SU-DHL-6 (cell line): Measurements from ENCODE around the gene BOD1L1.

Experiments
- H2AFZ ChIP-seq: fragments of 200-600 bp; sonication (generic); 2 replicates; pipeline ENCODE4 v1.6.1; 2014; ENCODE audit warnings: low read depth, mild to moderate bottlenecking, moderate library complexity, mixed read lengths, antibody characterized with exemption, low read length; ENCODE audit not compliant: severe bottlenecking
- H3F3A ChIP-seq: fragments of 200-600 bp; shearing (Covaris generic); 2 replicates; pipeline ENCODE4 v1.6.0; 2016; ENCODE audit warnings: antibody characterized with exemption, mild to moderate bottlenecking; ENCODE audit not compliant: insufficient read depth
- H3K27ac ChIP-seq: fragments of 200-600 bp; sonication (generic); 2 replicates; pipeline ENCODE4 v1.5.1; 2016; ENCODE audit warnings: low read depth, mild to moderate bottlenecking, low read length, moderate library complexity, mixed read lengths
- H3K27me3 ChIP-seq: fragments of 200-600 bp; sonication (generic), shearing (Covaris generic); 2 replicates; pipeline ENCODE4 v1.6.0; 2014; ENCODE audit warnings: mild to moderate bottlenecking, low read length
- H3K36me3 ChIP-seq: fragments of 200-600 bp; sonication (generic); 2 replicates; pipeline ENCODE4 v1.6.1; 2014; ENCODE audit warnings: mild to moderate bottlenecking, low read length, mixed read lengths
- H3K4me2 ChIP-seq: fragments of 300-600, 200-600 bp; shearing (Covaris generic), sonication (generic); 2 replicates; pipeline ENCODE4 v1.6.0; 2014; ENCODE audit warnings: low read length, low read depth, mild to moderate bottlenecking; ENCODE audit not compliant: poor library complexity, severe bottlenecking
- H3K4me3 ChIP-seq: fragments of 200-600 bp; sonication (generic); 2 replicates; pipeline ENCODE4 v1.5.1; 2014; ENCODE audit warnings: antibody characterized with exemption, low read length, mild to moderate bottlenecking, mixed read lengths; ENCODE audit not compliant: insufficient read depth, poor library complexity, severe bottlenecking
- H3K79me2 ChIP-seq: fragments of 200-600 bp; sonication (generic); 2 replicates; pipeline ENCODE4 v1.6.1; 2014; ENCODE audit warnings: mild to moderate bottlenecking, low read length, moderate library complexity; ENCODE audit not compliant: insufficient read depth
- H3K9ac ChIP-seq: fragments of 200-600 bp; sonication (generic); 2 replicates; pipeline ENCODE4 v1.7.0; 2014; ENCODE audit warnings: mild to moderate bottlenecking, low read length
- H3K9me2 ChIP-seq: fragments of 200-600 bp; sonication (generic); replicated peaks from 2 replicates; pipeline ENCODE4 v1.6.1; 2014; ENCODE audit warnings: low read length; ENCODE audit not compliant: insufficient read depth
- H3K9me3 ChIP-seq: fragments of 200-600 bp; sonication (generic); 2 replicates; pipeline ENCODE4 v1.6.1; 2014; ENCODE audit warnings: low read length, mixed read lengths; ENCODE audit not compliant: insufficient read depth
- H4K20me1 ChIP-seq: fragments of 200-600 bp; sonication (generic); 2 replicates; pipeline ENCODE4 v1.6.1; 2014; ENCODE audit warnings: low read depth, mild to moderate bottlenecking, antibody characterized with exemption, low read length, moderate library complexity, mixed read lengths
- CTCF ChIP-seq: fragments of 200-600 bp; sonication (generic); IDR thresholded peaks from one replicate; pipeline ENCODE4 v1.5.1; 2017; ENCODE audit warnings: antibody characterized with exemption, mild to moderate bottlenecking, low read length, moderate library complexity; ENCODE audit not compliant: insufficient read depth, poor library complexity, severe bottlenecking
- EZH2phosphoT487 ChIP-seq: fragments of 200-600 bp; sonication (generic), shearing (Covaris generic); conservative IDR thresholded peaks from 2 replicates; pipeline ENCODE4 v1.6.1; 2018; ENCODE audit warnings: mild to moderate bottlenecking, antibody characterized with exemption, low read length, moderate library complexity, mixed read lengths

The BOD1L1 gene

GRCh38 chr4:13647031-13647430, 19.5 kb upstream of the BOD1L1 start:
- Histone ChIP-seq H3K27ac (no peak overlapping the region), H2AFZ (no peak overlapping the region), H3K9ac (no peak overlapping the region), H3K4me2 (no peak overlapping the region), H3K9me2 (no peaks in the 10 kb centered on the region), H3K9me3 (no peaks in the 10 kb centered on the region), H3K79me2 (no peaks in the 10 kb centered on the region), H4K20me1 (no peaks in the 10 kb centered on the region), H3F3A (no peaks in the 10 kb centered on the region), H3K36me3 (no peaks in the 10 kb centered on the region), H3K27me3 (no peaks in the 10 kb centered on the region; the same call in 1 of the 2 replicates), H3K4me3 (no peak overlapping the region)
- no peak for TF ChIP-seq EZH2phosphoT487

- Histone ChIP-seq H3K9me3 (no peaks in the 10 kb centered on the region), H3K4me2 (no peak overlapping the region), H3F3A (no peaks in the 10 kb centered on the region), H3K4me3 (no peak overlapping the region), H3K27ac (no peak overlapping the region), H3K79me2 (no peaks in the 10 kb centered on the region), H3K36me3 (no peaks in the 10 kb centered on the region), H3K27me3 (no peaks in the 10 kb centered on the region), H3K9me2 (no peaks in the 10 kb centered on the region), H3K9ac (no peak overlapping the region), H2AFZ (no peak overlapping the region), H4K20me1 (no peaks in the 10 kb centered on the region)
- TF ChIP-seq EZH2phosphoT487 = no peak
- TF ChIP-seq CTCF = no peak
Observed at GRCh38 chr4:13645075-13645474, 17.6 kb upstream of the BOD1L1 start.

GRCh38 chr4:13642170-13642950, 14.8 kb upstream of the BOD1L1 start:
- H3K36me3 ChIP-seq = no peaks in the 10 kb centered on the region
- H3K4me2 ChIP-seq = no peak overlapping the region
- H2AFZ ChIP-seq = no peak overlapping the region
- no peaks in the 10 kb centered on the region for H3K9me3 ChIP-seq
- TF ChIP-seq CTCF (no peak), EZH2phosphoT487 (no peak)
- H3K79me2 ChIP-seq = no peaks in the 10 kb centered on the region
- no peaks in the 10 kb centered on the region for H4K20me1 ChIP-seq
- H3K9me2 ChIP-seq = no peaks in the 10 kb centered on the region
- H3F3A ChIP-seq = no peaks in the 10 kb centered on the region
- H3K27ac ChIP-seq = no peak overlapping the region
- no peak overlapping the region for H3K9ac ChIP-seq
- H3K4me3 ChIP-seq = no peak overlapping the region
- H3K27me3 ChIP-seq = no peaks in the 10 kb centered on the region

GRCh38 chr4:13641084-13641483, 13.6 kb upstream of the BOD1L1 start:
- Histone ChIP-seq H3K9me2 (no peaks in the 10 kb centered on the region), H3K27ac (no peak overlapping the region), H3K36me3 (no peaks in the 10 kb centered on the region), H2AFZ (no peak overlapping the region), H3K79me2 (no peaks in the 10 kb centered on the region), H3K9me3 (no peaks in the 10 kb centered on the region), H3K4me2 (no peak overlapping the region), H3K4me3 (no peak overlapping the region), H3F3A (no peaks in the 10 kb centered on the region), H4K20me1 (no peaks in the 10 kb centered on the region), H3K9ac (no peak overlapping the region), H3K27me3 (no peaks in the 10 kb centered on the region)
- TF ChIP-seq CTCF (no peak), EZH2phosphoT487 (no peak)
